ENCODE data around the gene ATP9B.
"Not testable (repeated sequence)": the region's sequence is repeated elsewhere in the genome, so short reads cannot be mapped to it uniquely, and the experiment has no call there.

Gene ATP9B

GRCh38 chr18:79139206-79139605 lies 70.0 kb downstream of the ATP9B start:
- no peak for TF ChIP-seq ZNF274 (IDR thresholded peaks at IDR 0.05; ENCODE audit: low read depth, low read length)
- H3K4me3 ChIP-seq (ENCODE audit: low read length): no peak overlapping the region

DNA sequence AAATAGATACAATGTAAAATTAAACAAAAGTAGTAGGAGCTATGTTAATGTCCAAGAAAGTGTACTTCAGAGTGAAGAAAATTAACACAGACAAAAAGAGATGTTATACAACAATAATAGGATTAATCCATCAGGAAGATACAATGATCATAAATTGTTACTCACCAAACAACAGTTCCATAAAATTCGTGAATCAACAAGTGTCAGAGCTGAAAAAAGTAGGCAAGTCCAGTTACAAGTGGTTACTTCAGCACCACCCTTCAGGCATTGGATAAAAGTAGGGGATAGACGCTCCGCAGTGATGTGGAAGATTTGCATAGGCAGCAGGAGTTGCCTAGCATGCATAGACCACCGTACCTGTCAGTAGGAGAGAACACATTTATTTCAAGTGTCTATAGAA lies 77.8 kb downstream of the ATP9B start:
- no peak overlapping the region for H3K4me3 ChIP-seq (ENCODE audit: low read length)
- TF ChIP-seq ZNF274 (IDR thresholded peaks at IDR 0.05; ENCODE audit: low read depth, low read length): no peak

GRCh38 chr18:79151191-79151590 lies 82.0 kb downstream of the ATP9B start:
- TF ChIP-seq ZNF274 (IDR thresholded peaks at IDR 0.05; ENCODE audit: low read depth, low read length): no peak
- no peak overlapping the region for H3K4me3 ChIP-seq (ENCODE audit: low read length)

DNA sequence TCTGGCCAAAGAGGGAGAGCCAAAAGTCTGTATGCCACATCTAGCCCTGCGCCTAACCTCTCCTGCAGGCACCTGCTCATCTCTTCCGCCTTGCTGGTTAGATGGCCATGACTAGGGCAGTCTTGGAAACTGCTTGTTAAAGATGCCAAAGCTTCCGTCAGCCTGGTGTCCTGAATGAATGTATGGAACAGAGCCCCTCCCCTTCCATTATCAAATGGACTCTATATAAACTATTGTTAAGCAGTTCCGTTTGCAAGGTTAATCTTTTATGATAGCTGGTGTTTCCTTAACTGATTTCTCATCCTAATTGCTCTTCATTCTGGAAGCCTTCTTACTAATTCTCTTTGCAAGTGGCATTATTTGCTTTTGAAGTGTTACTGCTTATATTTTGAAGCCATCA lies 87.1 kb downstream of the ATP9B start:
- H3K4me3 ChIP-seq (ENCODE audit: low read length): no peak overlapping the region
- no peak for TF ChIP-seq ZNF274 (IDR thresholded peaks at IDR 0.05; ENCODE audit: low read depth, low read length)

- TF ChIP-seq ZNF274 (IDR thresholded peaks at IDR 0.05; ENCODE audit: low read depth, low read length): no peak
- no peak overlapping the region for H3K4me3 ChIP-seq (ENCODE audit: low read length)
These were observed 95.5 kb downstream of the ATP9B start for GRCh38 chr18:79164706-79165105.

DNA sequence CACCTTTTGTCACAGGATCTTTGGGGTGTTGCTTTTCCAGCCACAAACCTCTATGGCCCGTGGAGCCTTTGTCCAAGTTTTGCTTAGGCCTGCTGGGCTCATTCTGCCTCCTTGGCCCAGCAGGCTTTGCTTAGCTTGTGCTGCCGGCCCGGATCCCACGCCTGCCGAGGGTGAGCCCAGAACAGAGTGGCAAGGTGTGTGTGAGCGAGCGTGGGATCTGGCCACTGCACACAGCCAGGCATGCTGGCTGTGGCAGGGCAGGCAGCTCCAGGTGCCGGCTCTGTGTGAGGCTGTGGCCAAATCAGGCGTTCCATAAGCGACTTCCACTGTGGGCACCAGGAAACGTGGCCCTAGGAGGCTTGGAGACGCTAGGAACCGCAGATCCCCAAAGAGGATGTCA lies 97.5 kb downstream of the ATP9B start:
- H3K4me3 ChIP-seq (ENCODE audit: low read length): no peak overlapping the region
- TF ChIP-seq ZNF274 (IDR thresholded peaks at IDR 0.05; ENCODE audit: low read depth, low read length): no peak

DNA sequence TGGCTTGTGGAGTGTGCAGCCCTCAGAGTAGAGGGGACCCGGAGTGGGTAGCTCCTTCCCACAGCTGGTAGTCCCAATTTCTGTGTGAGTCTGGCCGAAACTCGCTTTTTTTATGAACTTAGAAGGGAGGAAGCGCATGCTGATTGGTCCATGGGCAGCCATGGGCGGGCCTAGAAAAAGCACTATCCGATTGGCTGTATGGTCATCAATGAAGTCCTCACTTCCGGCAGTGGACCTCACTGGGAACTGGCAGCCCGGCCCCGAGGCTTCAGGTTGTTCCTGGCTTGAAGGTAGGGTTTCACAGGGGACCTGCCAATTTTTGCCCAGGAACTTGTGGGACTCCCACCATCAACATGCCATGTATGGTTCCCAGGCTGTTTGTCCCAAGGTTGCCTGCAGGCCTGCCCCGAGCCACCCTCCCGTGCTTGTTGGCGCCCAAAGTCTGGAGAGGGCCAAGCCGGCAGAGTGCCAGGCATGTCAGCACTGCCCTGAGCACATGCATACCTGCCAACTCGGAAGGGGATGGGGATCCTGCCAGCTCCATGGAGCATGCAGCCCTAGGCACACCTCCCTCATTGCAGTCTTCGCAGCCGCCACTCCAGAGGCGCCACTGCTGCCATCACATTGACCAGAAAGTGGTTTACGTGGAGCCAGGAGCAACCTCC lies 98.5 kb downstream of the ATP9B start:
- TF ChIP-seq ZNF274 (IDR thresholded peaks at IDR 0.05; ENCODE audit: low read depth, low read length): no peak

GRCh38 chr18:79169958-79170555 lies 100.9 kb downstream of the ATP9B start:
- no peak for TF ChIP-seq ZNF274 (IDR thresholded peaks at IDR 0.05; ENCODE audit: low read depth, low read length)
- H3K4me3 ChIP-seq (ENCODE audit: low read length): no peak overlapping the region

More for the DNA sequence above, 98.5 kb downstream of the ATP9B start:
- no peak overlapping the region for H3K4me3 ChIP-seq (ENCODE audit: low read length)

DNA sequence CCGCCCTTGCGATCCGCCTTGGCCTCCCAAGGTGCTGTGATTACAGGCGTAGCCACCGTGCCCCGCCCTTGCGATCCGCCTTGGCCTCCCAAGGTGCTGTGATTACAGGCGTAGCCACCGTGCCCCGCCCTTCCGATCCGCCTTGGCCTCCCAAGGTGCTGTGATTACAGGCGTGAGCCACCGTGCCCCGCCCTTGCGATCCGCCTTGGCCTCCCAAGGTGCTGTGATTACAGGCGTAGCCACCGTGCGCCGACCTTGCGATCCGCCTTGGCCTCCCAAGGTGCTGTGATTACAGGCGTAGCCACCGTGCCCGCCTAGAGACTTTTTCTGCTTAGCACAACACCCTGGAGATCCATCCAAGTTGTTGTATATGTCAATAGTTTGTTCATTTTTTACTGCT lies 103.1 kb downstream of the ATP9B start:
- H3K4me3 ChIP-seq (ENCODE audit: low read length): not testable (repeated sequence)

- TF ChIP-seq ZNF274 (IDR thresholded peaks at IDR 0.05; ENCODE audit: low read depth, low read length): no peak
- H3K4me3 ChIP-seq (ENCODE audit: low read length): no peak overlapping the region
These were observed 104.5 kb downstream of the ATP9B start for GRCh38 chr18:79173742-79174141.

DNA sequence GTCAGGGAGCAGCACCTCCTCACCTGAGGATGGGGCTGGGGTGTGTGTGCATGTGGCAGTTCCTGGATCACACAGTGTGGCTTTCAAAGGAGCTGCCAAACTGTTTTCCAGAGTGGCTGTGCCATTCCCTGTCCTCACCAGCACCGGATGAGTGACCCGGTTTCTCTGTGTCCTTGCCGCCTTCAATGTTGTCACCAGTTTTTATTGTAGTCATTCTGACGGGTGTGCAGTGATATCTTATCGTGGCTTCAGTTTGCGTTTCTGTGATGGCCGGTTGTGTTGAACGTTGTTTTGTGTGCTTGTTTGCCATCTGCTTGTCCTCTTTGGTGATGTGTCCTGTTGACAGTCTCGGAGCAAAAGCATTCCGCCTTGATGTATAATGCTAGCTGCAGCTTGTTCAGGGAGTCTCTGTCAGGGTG lies 108.9 kb downstream of the ATP9B start:
- no peak overlapping the region for H3K4me3 ChIP-seq (ENCODE audit: low read length)
- TF ChIP-seq ZNF274 (IDR thresholded peaks at IDR 0.05; ENCODE audit: low read depth, low read length): no peak

GRCh38 chr18:79182047-79182713 lies 113.0 kb downstream of the ATP9B start:
- H3K4me3 ChIP-seq (ENCODE audit: low read length): no peak overlapping the region
- no peak for TF ChIP-seq ZNF274 (IDR thresholded peaks at IDR 0.05; ENCODE audit: low read depth, low read length)

DNA sequence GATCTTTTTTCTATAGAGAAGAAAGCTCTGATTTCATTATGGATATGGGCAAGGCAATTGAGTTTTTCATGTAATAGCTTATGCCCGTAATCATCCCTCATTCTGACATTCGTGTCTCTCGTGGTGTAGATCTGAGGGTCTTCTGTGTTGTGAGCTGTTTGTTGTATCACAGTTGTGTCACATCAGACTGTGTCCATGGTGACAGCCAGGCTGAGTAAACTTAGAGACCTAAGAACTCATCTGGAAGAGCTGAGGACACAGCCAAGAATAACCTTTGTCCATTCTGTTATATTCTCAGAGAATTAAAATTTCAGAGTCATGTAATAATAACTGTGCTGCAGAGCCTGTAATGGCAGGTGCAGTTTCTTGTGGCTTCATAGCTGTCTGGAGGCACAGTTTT lies 116.5 kb downstream of the ATP9B start:
- no peak overlapping the region for H3K4me3 ChIP-seq (ENCODE audit: low read length)
- TF ChIP-seq ZNF274 (IDR thresholded peaks at IDR 0.05; ENCODE audit: low read depth, low read length): no peak

GRCh38 chr18:79186649-79187048 lies 117.5 kb downstream of the ATP9B start:
- H3K4me3 ChIP-seq (ENCODE audit: low read length): no peak overlapping the region
- no peak for TF ChIP-seq ZNF274 (IDR thresholded peaks at IDR 0.05; ENCODE audit: low read depth, low read length)

- no peak for TF ChIP-seq ZNF274 (IDR thresholded peaks at IDR 0.05; ENCODE audit: low read depth, low read length)
- no peak overlapping the region for H3K4me3 ChIP-seq (ENCODE audit: low read length)
These were observed 118.5 kb downstream of the ATP9B start for GRCh38 chr18:79187532-79188277.

All from GM08714 (cell line).